ENCODE measurements around the gene ASB16.

ASB16 gene

DNA sequence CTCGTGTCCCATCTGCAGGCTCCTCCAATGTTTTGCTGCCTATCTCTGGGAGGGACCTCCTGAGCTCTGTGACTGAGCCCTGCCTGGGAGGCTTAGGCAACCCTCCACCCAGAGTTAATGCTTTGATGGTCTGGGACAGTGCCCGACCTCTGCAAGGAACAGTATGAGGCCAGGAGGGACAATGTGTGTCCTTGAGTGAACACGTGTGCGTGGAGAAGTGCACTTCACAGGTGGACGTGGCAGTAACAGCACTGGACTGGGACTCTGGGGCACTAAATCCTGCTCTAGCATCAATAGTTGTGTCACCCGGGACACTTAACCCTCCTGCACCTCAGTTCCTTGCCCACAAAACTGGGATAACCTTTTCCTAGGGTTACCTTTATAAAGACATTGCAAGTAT, 44.4 kb downstream of the ASB16 start:
- DNase-seq (ENCODE audit: low read depth): no peak
- TF ChIP-seq, protein P1, sequence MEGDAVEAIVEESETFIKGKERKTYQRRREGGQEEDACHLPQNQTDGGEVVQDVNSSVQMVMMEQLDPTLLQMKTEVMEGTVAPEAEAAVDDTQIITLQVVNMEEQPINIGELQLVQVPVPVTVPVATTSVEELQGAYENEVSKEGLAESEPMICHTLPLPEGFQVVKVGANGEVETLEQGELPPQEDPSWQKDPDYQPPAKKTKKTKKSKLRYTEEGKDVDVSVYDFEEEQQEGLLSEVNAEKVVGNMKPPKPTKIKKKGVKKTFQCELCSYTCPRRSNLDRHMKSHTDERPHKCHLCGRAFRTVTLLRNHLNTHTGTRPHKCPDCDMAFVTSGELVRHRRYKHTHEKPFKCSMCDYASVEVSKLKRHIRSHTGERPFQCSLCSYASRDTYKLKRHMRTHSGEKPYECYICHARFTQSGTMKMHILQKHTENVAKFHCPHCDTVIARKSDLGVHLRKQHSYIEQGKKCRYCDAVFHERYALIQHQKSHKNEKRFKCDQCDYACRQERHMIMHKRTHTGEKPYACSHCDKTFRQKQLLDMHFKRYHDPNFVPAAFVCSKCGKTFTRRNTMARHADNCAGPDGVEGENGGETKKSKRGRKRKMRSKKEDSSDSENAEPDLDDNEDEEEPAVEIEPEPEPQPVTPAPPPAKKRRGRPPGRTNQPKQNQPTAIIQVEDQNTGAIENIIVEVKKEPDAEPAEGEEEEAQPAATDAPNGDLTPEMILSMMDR (IDR thresholded peaks at IDR 0.05; ENCODE audit: control insufficient read depth, insufficient read depth, low read depth, low read length, missing control alignments): no peak
- no peak overlapping the region for H3K4me3 ChIP-seq (ENCODE audit: control insufficient read depth, low read depth, low read length)

DNA sequence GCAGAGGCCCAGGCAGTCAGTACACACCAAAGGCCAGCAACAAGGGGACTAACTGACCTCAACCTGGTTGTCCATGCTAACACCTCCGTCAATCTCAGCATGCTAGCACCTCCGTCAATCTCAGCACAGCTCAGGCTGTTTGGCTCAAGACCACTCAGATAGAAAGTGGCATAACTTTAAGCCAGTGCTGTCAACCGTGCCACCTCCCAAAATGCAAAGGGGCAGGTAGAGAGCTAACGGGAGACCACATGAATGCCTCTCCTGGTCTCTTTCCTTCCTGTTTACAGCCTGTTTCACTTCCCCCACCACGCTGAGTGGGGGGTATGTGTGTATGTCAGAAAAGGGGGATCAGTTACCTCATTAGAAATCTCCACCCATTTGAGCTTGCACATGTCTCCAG, 45.7 kb downstream of the ASB16 start:
- TF ChIP-seq, protein P1 (IDR thresholded peaks at IDR 0.05; ENCODE audit: control insufficient read depth, insufficient read depth, low read depth, low read length, missing control alignments): no peak
- DNase-seq (ENCODE audit: low read depth): no peak
- H3K4me3 ChIP-seq (ENCODE audit: control insufficient read depth, low read depth, low read length): no peak overlapping the region

DNA sequence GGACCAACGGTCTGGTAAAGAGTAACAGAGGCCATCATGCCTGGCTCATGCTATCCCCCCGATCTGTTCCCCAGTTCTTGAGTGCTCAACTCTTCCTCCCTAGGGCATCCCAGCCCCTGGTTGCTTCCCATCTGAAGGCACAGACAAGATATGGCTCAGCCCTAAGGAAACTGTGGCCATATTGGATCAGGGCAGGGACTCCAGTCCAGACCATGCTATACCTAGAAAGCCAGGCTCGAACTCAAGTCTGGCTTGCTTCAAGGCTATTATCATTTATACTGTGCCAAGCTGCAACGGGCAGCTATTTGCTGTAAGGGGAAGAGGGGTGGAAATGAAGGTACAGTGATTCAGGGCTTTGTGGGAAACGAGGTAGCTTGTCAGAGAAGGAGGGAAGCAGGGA, 46.2 kb downstream of the ASB16 start:
- TF ChIP-seq, protein P1 (IDR thresholded peaks at IDR 0.05; ENCODE audit: control insufficient read depth, insufficient read depth, low read depth, low read length, missing control alignments): no peak
- H3K4me3 ChIP-seq (ENCODE audit: control insufficient read depth, low read depth, low read length): no peak overlapping the region
- DNase-seq (ENCODE audit: low read depth): no peak

DNA sequence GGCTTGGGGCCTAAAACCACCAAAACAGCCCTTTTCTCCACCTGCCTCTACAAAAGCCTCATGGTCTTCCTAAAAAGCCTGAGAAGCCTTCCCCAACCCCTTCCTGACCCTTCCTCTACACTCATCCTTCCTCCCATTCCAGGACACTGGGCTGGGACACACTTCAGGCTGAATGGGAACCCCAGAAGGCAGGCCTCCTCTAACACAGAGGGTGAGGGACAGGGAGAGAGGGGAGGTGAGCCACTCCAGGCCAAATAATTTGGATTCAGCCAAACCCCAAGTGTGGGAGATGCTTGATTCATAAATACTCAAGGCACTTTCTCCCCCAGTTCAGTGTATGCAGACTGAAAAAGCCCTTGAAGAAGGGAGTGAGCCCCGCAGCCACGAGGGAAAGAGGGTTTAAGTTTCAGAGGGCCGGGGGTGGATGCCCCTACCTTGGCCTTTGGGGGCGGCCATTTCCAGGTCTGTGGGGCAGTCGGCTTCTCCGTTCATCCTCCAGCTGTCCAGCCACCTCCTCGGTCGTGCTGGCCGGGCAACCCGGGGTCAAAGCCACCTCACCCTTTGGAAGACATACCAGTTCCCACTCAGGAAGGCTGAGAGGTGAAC, 47.3 kb downstream of the ASB16 start:
- DNase-seq (ENCODE audit: low read depth): no peak
- peak overlapping the region; percentile 40 for H3K4me3 ChIP-seq (ENCODE audit: control insufficient read depth, low read depth, low read length)
- TF ChIP-seq, protein P1 (IDR thresholded peaks at IDR 0.05; ENCODE audit: control insufficient read depth, insufficient read depth, low read depth, low read length, missing control alignments): no peak

DNA sequence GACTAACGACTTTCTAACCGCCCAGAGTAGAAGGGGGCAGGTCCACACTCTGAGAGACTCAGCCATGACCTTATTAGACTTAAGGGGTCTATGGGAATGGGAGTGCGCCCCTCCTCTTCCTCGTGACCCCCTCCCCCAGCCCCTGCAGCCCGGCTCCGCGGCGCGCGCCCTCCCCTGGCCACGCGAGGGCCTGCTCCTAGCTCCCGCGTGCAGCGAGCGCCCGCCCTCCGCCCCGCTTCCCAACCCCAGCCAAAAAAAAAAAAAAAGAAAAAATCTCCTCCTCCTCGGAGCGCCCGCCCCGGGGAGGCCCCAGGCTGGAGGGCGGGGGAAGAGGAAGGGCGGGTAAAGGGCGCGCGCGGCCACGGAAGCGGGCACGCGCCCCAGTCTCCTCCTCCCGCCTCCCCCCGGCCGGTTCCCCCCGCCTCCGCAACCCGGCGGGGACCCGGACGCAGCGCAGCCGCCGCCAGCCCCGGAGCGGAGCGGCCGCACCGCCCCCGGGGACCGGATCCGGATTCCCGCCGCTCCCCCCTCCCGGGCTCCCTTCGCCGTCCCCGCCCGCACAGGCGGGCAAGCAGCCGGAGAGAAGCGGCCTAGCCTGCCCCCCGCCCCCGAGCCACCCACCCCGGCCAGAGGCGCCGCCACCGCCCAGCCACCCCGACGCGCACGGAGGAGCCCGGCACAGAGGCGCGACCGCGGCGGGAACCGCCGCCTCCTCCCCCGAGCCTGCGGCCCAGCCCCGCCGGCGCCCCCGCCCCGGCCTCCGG, 48.0 kb downstream of the ASB16 start:
- no peak for DNase-seq (ENCODE audit: low read depth)
- peak overlapping the region; percentile 77 for H3K4me3 ChIP-seq (ENCODE audit: control insufficient read depth, low read depth, low read length)
- TF ChIP-seq, protein P1 (IDR thresholded peaks at IDR 0.05; ENCODE audit: control insufficient read depth, insufficient read depth, low read depth, low read length, missing control alignments): peak; percentile 47

DNA sequence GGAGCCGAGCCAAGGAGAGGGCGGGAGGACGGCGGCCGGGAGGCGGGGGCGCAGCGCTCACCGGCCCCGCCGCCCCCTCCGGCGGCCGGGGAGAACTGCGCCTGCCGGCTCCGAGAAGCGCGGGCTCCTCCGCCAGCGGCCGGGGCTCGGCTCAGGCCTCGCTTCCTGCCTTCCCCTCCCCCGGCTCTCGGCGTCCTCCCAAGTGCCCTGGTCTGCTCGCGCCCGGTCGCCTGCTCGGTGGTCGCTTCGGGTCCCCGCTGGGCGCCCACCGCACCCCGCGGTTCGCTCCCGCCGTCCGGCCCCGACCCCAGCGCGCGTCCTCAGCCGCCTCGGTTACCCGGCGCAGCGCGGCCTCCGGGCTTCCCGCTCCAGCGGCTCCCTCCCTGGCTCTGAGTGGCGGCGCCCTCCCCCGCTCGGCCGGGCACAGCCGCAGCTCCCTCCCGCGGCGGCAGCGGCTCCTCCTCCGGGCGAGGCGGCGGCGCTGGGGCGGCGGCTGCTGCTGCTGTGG, 48.7 kb downstream of the ASB16 start:
- no peak for DNase-seq (ENCODE audit: low read depth)
- peak overlapping the region; percentile 77 for H3K4me3 ChIP-seq (ENCODE audit: control insufficient read depth, low read depth, low read length)

More for the DNA sequence above, 48.7 kb downstream of the ASB16 start:
- TF ChIP-seq, protein P1 (IDR thresholded peaks at IDR 0.05; ENCODE audit: control insufficient read depth, insufficient read depth, low read depth, low read length, missing control alignments): peak; percentile 16

All from AG09309 (cell line).